Measurements from ENCODE around the gene ENTPD1. TPM values are rescaled to one million over a fixed set of nuclear protein-coding genes. Genes with fewer than 3 reads are reported as not detected.

ENTPD1 gene
- total RNA-seq, 1 donor from 2014 or later, result 102 TPM

GRCh38 chr10:95840681-95841080 is 84.7 kb downstream of the ENTPD1 start:
- Mint-ChIP-seq H3K4me3 (ENCODE audit: unreplicated experiment) (no peak overlapping the region), H3K4me1 (ENCODE audit: unreplicated experiment) (peaks cover 51% of the 10 kb centered on the region), H3K9me3 (ENCODE audit: unreplicated experiment) (no peaks in the 10 kb centered on the region), H3K27me3 (ENCODE audit: unreplicated experiment) (peaks cover 6% of the 10 kb centered on the region), H3K27ac (ENCODE audit: unreplicated experiment) (peak overlapping the region; percentile 96), H3K36me3 (ENCODE audit: low read depth, unreplicated experiment) (peaks cover 18% of the 10 kb centered on the region)
- no peak for DNase-seq (ENCODE audit: low spot score)
- TF ChIP-seq CTCF (IDR thresholded peaks at IDR 0.05; ENCODE audit: unreplicated experiment), result no peak

GRCh38 chr10:95841661-95842498 is 85.9 kb downstream of the ENTPD1 start:
- Mint-ChIP-seq H3K4me1 (ENCODE audit: unreplicated experiment) (peaks cover 51% of the 10 kb centered on the region), H3K4me3 (ENCODE audit: unreplicated experiment) (no peak overlapping the region), H3K9me3 (ENCODE audit: unreplicated experiment) (no peaks in the 10 kb centered on the region), H3K27ac (ENCODE audit: unreplicated experiment) (peak overlapping the region; percentile 96), H3K36me3 (ENCODE audit: low read depth, unreplicated experiment) (peaks cover 18% of the 10 kb centered on the region), H3K27me3 (ENCODE audit: unreplicated experiment) (peaks cover 8% of the 10 kb centered on the region)
- peak; percentile 56 for DNase-seq (ENCODE audit: low spot score)
- peak; percentile 92 for TF ChIP-seq CTCF (IDR thresholded peaks at IDR 0.05; ENCODE audit: unreplicated experiment)

- Mint-ChIP-seq H3K27me3 (ENCODE audit: unreplicated experiment) (peaks cover 8% of the 10 kb centered on the region), H3K4me1 (ENCODE audit: unreplicated experiment) (peaks cover 46% of the 10 kb centered on the region), H3K9me3 (ENCODE audit: unreplicated experiment) (no peaks in the 10 kb centered on the region), H3K4me3 (ENCODE audit: unreplicated experiment) (no peak overlapping the region), H3K27ac (ENCODE audit: unreplicated experiment) (peak overlapping the region; percentile 84), H3K36me3 (ENCODE audit: low read depth, unreplicated experiment) (peaks cover 43% of the 10 kb centered on the region)
- no peak for DNase-seq (ENCODE audit: low spot score)
- TF ChIP-seq CTCF (IDR thresholded peaks at IDR 0.05; ENCODE audit: unreplicated experiment), result no peak
Observed at GRCh38 chr10:95845411-95845810, 89.4 kb downstream of the ENTPD1 start.

- no peaks in the 10 kb centered on the region for H3K9me3 Mint-ChIP-seq (ENCODE audit: unreplicated experiment)
- TF ChIP-seq CTCF (IDR thresholded peaks at IDR 0.05; ENCODE audit: unreplicated experiment), result no peak
- peaks cover 47% of the 10 kb centered on the region for H3K36me3 Mint-ChIP-seq (ENCODE audit: low read depth, unreplicated experiment)
Observed at GRCh38 chr10:95847007-95847406, 91.0 kb downstream of the ENTPD1 start.

GRCh38 chr10:95848841-95849240 is 92.9 kb downstream of the ENTPD1 start:
- peak overlapping the region; percentile 7 for H3K4me3 Mint-ChIP-seq (ENCODE audit: unreplicated experiment)
- H3K36me3 Mint-ChIP-seq (ENCODE audit: low read depth, unreplicated experiment), result peaks cover 37% of the 10 kb centered on the region
- no peak overlapping the region for H3K27ac Mint-ChIP-seq (ENCODE audit: unreplicated experiment)
- no peaks in the 10 kb centered on the region for H3K9me3 Mint-ChIP-seq (ENCODE audit: unreplicated experiment)
- H3K4me1 Mint-ChIP-seq (ENCODE audit: unreplicated experiment), result peaks cover 29% of the 10 kb centered on the region
- DNase-seq (ENCODE audit: low spot score), result no peak
- TF ChIP-seq CTCF (IDR thresholded peaks at IDR 0.05; ENCODE audit: unreplicated experiment), result no peak
- H3K27me3 Mint-ChIP-seq (ENCODE audit: unreplicated experiment), result peaks cover 6% of the 10 kb centered on the region

More at GRCh38 chr10:95847007-95847406, 91.0 kb downstream of the ENTPD1 start:
- Mint-ChIP-seq H3K27ac (ENCODE audit: unreplicated experiment) (no peak overlapping the region), H3K4me1 (ENCODE audit: unreplicated experiment) (peaks cover 38% of the 10 kb centered on the region), H3K27me3 (ENCODE audit: unreplicated experiment) (peaks cover 8% of the 10 kb centered on the region), H3K4me3 (ENCODE audit: unreplicated experiment) (peak overlapping the region; percentile 21)
- no peak for DNase-seq (ENCODE audit: low spot score)

All from endothelial cell (in vitro differentiated cells).